PFSK-1 (cell line): ENCODE results near the gene MGAT4A.

Experiments
- FOXP2 ChIP-seq: optimal IDR thresholded peaks from 2 replicates; pipeline ENCODE3; 2011; ENCODE audit warnings: borderline replicate concordance, control low read depth, inconsistent platforms; ENCODE audit not compliant: insufficient read depth; ENCODE audit errors: extremely low read length, extremely low read depth
- POLR2AphosphoS5 ChIP-seq: IDR thresholded peaks from 2 replicates; pipeline ENCODE4 v1.6.1; 2012; ENCODE audit warnings: low read depth, mild to moderate bottlenecking, control low read depth, low read length, moderate library complexity
- SIN3A ChIP-seq: IDR thresholded peaks from 2 replicates; pipeline ENCODE4 v1.6.1; 2012; ENCODE audit warnings: mild to moderate bottlenecking, low read length, moderate library complexity, borderline replicate concordance; ENCODE audit not compliant: insufficient read depth
- TAF1 ChIP-seq: IDR thresholded peaks from 2 replicates; pipeline ENCODE4 v1.6.1; 2012; ENCODE audit warnings: low read length, control low read depth, borderline replicate concordance; ENCODE audit not compliant: insufficient read depth
- TF ChIP-seq, protein P1 (sequence below), 2 experiments: IDR thresholded peaks; 2 replicates each; pipeline versions ENCODE4 v1.6.1 to v1.8.0; 2011 to 2012; ENCODE audit warnings: low read depth in 2 of 2, low read length in 2 of 2, control low read depth in 1 of 2, inconsistent platforms in 1 of 2, mild to moderate bottlenecking in 1 of 2, moderate library complexity in 1 of 2; ENCODE audit not compliant: insufficient read depth in 1 of 2

MGAT4A gene

DNA sequence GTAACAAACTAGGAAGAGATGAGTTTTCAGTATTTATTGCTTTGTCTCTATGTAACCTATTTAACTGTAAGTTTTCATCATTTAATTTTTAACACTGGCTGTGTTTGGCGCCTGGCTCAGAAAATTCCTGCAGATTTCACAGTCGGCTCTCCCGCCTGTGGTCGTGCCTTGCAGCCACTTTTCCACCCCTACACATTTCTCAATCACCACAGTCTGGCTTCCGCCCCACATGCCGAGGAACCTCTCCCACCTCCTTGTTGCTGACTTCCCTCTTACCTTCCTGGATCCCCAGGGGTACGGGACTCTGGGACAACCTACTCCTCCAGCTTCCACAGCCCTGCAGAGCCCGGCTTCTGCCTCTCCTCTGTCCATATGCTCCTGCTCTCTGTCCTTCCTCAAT, 41.6 kb upstream of the MGAT4A start:
- TF ChIP-seq FOXP2: no peak
- TF ChIP-seq SIN3A: no peak
- TF ChIP-seq, protein P1, sequence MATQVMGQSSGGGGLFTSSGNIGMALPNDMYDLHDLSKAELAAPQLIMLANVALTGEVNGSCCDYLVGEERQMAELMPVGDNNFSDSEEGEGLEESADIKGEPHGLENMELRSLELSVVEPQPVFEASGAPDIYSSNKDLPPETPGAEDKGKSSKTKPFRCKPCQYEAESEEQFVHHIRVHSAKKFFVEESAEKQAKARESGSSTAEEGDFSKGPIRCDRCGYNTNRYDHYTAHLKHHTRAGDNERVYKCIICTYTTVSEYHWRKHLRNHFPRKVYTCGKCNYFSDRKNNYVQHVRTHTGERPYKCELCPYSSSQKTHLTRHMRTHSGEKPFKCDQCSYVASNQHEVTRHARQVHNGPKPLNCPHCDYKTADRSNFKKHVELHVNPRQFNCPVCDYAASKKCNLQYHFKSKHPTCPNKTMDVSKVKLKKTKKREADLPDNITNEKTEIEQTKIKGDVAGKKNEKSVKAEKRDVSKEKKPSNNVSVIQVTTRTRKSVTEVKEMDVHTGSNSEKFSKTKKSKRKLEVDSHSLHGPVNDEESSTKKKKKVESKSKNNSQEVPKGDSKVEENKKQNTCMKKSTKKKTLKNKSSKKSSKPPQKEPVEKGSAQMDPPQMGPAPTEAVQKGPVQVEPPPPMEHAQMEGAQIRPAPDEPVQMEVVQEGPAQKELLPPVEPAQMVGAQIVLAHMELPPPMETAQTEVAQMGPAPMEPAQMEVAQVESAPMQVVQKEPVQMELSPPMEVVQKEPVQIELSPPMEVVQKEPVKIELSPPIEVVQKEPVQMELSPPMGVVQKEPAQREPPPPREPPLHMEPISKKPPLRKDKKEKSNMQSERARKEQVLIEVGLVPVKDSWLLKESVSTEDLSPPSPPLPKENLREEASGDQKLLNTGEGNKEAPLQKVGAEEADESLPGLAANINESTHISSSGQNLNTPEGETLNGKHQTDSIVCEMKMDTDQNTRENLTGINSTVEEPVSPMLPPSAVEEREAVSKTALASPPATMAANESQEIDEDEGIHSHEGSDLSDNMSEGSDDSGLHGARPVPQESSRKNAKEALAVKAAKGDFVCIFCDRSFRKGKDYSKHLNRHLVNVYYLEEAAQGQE (IDR thresholded peaks at IDR 0.05; ENCODE audit: insufficient read depth in 1 of 2, low read depth in 2 of 2, low read length in 2 of 2): no peak
- no peak for TF ChIP-seq POLR2AphosphoS5
- TF ChIP-seq TAF1: no peak

DNA sequence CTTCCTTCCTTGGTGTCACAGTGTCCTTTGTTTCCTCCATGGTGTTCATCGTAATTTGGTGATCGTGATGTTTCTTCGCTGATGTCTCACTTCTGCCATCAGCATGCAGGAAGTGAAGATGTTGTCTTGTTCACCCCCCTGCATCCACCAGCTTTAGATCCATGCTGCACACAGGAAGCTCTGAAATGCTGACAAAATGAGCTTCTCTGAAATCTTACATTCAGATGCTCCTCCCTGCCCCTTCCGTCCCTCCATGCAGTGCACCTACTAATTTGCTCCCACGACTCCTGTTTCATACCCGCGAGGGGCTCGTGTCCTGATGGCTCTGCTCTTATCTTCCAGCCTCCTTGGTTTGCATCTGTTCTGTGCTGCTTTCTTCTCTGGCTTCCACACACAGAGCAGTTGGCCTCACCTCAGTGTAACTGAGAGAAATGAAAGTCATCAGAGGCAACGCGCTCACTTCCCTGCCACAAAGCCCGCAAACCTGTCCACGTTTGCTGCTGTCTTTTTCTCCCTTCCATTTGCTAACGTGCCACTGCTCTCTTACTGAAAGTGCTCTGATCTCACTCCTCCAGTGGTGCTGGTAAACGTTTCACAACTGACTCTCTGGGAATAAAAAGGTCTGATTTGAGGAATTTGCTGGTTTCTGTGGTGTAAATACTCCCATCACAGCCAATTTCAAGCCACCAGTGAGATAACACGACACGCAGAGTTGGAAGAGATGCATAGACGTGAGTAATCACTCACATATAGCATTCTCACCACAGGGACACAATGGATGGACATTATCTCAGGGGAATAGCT, 41.0 kb upstream of the MGAT4A start:
- TF ChIP-seq TAF1 (no peak), POLR2AphosphoS5 (no peak), SIN3A (no peak), FOXP2 (no peak)
- TF ChIP-seq, protein P1 (IDR thresholded peaks at IDR 0.05; ENCODE audit: insufficient read depth in 1 of 2, low read depth in 2 of 2, low read length in 2 of 2): no peak

DNA sequence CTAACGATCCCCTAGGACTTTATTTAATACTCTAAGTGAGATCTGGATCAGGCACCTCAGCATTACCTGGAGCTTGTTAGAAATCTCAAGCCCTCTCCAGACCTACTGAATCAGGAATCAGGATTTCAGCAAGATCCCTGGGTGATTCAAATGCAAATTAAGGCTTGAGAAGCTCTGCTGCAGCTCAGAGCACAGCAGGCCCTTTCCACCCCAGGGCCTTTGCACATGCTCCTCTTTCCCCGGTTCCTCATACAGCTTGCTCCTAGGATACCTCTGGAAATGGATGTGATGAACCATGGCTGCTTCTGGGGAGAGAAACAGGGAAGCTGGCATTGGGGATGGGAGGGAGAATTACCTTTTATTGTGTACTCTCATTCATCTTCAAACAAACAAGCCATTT, 40.3 kb upstream of the MGAT4A start:
- TF ChIP-seq, protein P1 (IDR thresholded peaks at IDR 0.05; ENCODE audit: insufficient read depth in 1 of 2, low read depth in 2 of 2, low read length in 2 of 2): no peak
- TF ChIP-seq TAF1: no peak
- no peak for TF ChIP-seq SIN3A
- no peak for TF ChIP-seq POLR2AphosphoS5
- TF ChIP-seq FOXP2: no peak

DNA sequence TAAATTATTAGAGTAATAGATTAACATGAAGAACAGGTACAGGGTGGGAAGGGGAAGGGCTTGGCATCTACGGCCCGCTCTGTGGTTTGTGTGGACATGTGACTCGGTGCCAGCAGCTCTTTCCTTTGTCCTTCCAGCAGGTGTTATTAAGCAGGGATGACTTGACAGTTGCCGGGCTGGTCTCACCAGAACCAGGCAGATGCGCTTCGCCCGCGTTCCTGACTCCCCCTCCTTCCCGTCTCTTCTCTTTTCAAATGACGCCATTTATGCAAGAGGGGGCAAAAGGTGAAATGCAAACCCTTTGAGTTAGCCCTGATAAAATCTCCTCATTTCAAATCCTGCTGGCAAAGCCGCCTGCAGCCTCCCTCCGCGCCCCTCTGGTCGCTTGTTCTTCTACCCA, 38.9 kb upstream of the MGAT4A start:
- TF ChIP-seq FOXP2 (no peak), POLR2AphosphoS5 (no peak), TAF1 (no peak), SIN3A (no peak)
- TF ChIP-seq, protein P1 (IDR thresholded peaks at IDR 0.05; ENCODE audit: insufficient read depth in 1 of 2, low read depth in 2 of 2, low read length in 2 of 2): no peak

DNA sequence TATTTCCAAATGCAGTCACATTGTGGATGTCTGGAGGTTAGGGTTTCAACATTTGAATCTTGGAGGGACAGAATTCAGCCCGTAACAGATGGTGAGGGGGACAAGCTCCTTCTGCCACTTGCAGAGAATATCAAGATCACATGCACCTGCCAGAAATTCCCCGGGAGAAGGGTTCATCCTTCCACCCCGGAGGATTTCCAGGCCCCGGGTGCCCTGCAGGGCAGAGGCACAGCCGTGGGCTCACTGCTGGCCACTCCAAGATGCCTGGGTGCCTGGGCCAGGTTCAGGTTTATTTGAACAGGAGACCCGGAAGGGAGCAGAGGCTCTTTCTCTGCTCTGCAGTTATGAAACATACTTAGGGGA, 38.2 kb upstream of the MGAT4A start:
- TF ChIP-seq, protein P1 (IDR thresholded peaks at IDR 0.05; ENCODE audit: insufficient read depth in 1 of 2, low read depth in 2 of 2, low read length in 2 of 2): no peak
- TF ChIP-seq TAF1 (no peak), SIN3A (no peak), FOXP2 (no peak), POLR2AphosphoS5 (no peak)
